Erythroblast (primary cell): ENCODE data around the gene DNAJA4.

ENCODE experiments used
- DNase-seq, 2 experiments: peaks; one replicate each; lab custom pipeline; 2025; lab: John Stamatoyannopoulos, UW
- GATA1 ChIP-seq: IDR thresholded peaks from 2 replicates; pipeline ENCODE4 v1.6.1; 2011; ENCODE audit warnings: low read depth, mild to moderate bottlenecking, control low read depth, low read length, moderate library complexity
- POLR2A ChIP-seq: IDR thresholded peaks from 2 replicates; pipeline ENCODE4 v1.6.1; 2011; ENCODE audit warnings: mild to moderate bottlenecking, low read length

Gene DNAJA4

GRCh38 chr15:78276064-78276943 lies 11.9 kb downstream of the DNAJA4 start:
- peak; percentile 85 to 92 for DNase-seq
- TF ChIP-seq GATA1 (peak; percentile 22), POLR2A (peak; percentile 63)

DNA sequence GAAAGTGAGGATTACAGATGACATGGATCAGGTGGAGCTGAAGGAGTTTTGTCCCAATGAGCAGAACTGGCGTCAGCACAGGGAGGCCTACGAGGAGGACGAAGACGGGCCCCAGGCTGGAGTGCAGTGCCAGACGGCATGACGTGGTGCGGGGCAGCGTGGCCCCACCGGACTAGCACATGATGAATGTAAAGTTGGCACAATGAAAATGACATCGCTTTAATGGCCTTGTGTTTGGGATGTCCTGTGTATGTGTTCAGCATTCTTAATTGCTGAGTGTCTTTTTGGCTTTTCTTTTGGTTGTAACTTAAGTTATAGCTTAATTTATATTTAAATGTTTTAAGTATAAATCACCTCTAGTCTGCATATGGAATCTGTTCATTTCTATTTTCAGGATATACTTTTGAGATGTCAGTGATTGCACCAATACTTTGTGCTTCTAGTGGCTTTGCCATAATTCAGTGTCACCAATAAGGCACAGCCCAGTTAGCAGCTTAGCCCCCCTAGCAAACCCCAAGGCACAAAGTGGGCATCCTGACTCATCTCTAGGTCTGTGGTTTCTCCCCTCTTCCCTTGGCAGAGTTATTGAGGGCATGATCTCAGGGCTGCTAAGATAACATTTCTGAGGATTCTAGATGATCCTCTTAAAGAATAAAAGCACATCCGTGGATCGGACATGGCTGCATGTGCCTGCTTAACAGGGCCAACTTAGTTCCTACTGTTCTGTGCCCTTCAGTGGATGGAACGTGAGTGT lies 16.1 kb downstream of the DNAJA4 start:
- no peak for TF ChIP-seq GATA1
- TF ChIP-seq POLR2A: no peak
- no peak for DNase-seq

DNA sequence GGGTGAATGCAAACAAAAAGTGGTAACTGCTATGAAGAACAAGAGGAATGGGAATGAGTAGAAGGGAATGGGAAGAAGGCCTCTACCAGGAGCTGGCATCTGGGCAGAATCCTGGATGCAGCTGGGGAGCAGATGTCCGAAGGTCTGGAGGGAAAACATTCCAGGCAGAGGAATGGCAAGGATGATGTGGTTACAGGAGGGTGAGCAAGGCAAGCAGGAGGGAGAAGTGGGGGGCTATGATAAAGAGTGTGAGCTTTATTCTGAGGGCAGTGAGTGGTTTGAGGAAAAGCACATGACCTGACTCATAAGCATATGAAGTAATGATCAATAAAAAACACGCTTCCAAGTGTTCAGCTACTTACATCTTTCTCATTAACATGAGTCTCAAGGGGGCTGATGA lies 18.0 kb downstream of the DNAJA4 start:
- no peak for DNase-seq
- TF ChIP-seq POLR2A (no peak), GATA1 (no peak)

DNA sequence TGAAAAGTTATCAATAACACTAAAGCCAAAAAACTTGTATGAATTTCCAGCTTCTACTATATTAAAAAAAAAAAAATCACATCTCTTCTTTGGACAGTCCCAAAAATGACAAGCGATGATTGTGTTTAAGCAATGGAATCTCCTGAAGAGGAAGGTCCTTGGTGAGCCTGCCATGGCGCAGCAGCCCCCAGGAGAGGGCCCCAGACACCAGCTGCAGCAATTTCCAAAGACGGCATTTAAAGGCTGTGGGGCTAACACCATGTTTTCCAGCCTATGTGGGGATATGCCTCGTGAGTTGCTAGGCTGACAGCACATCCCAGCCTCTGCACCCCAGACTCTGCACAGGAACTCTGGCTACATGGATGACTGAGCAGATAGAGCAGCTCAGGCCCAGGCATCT lies 20.4 kb downstream of the DNAJA4 start:
- peak; percentile 9 to 11 for DNase-seq
- TF ChIP-seq GATA1 (no peak), POLR2A (no peak)

- no peak for DNase-seq
Measured at GRCh38 chr15:78290222-78290621, 25.9 kb downstream of the DNAJA4 start.

GRCh38 chr15:78291052-78291451 lies 26.7 kb downstream of the DNAJA4 start:
- TF ChIP-seq POLR2A (no peak), GATA1 (no peak)

More at GRCh38 chr15:78290222-78290621, 25.9 kb downstream of the DNAJA4 start:
- TF ChIP-seq GATA1 (no peak), POLR2A (no peak)

GRCh38 chr15:78291698-78292097 lies 27.3 kb downstream of the DNAJA4 start:
- TF ChIP-seq POLR2A (no peak), GATA1 (no peak)
- DNase-seq: peak in 1 of 2 experiments; percentile 31

More at GRCh38 chr15:78291052-78291451, 26.7 kb downstream of the DNAJA4 start:
- DNase-seq: no peak

GRCh38 chr15:78292219-78292618 lies 27.9 kb downstream of the DNAJA4 start:
- TF ChIP-seq GATA1 (no peak), POLR2A (no peak)
- DNase-seq: no peak

GRCh38 chr15:78299101-78299930 lies 35.0 kb downstream of the DNAJA4 start, which contains the start of gene SKIC8:
SKIC8 (minus strand) TSS chr15:78299609; CDS start chr15:78295686, 3,923 bp downstream.
- no peak for TF ChIP-seq GATA1
- peak; percentile 91 for TF ChIP-seq POLR2A
- DNase-seq: peak; percentile 95 to 96

GRCh38 chr15:78301326-78301725 lies 37.0 kb downstream of the DNAJA4 start:
- TF ChIP-seq GATA1: no peak
- TF ChIP-seq POLR2A: no peak
- peak in 1 of 2 experiments; percentile 47 for DNase-seq

DNA sequence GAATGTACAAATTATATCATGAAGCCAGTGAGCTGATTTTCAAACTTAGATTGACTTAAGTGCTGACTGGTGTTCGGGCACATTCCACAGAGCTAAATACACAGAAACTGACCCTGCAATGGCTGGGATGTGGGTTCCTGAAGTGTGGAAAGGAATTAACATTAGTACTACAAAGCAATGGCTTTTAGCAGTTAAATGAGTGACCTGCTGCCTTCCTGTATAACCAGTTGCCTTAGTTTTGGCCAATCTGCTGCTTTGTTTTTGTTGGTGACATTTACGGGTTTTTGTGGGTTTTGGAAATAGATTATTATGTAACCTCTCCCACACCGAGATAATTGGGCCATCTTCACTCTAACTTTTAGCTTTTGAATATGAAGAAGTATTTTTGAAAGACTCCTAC lies 37.5 kb downstream of the DNAJA4 start:
- TF ChIP-seq POLR2A (no peak), GATA1 (no peak)
- peak in 1 of 2 experiments; percentile 23 for DNase-seq

- DNase-seq: peak; percentile 13 to 36
- TF ChIP-seq POLR2A: no peak
- no peak for TF ChIP-seq GATA1
Measured at GRCh38 chr15:78302579-78303312, 38.4 kb downstream of the DNAJA4 start.
